Fibroblast of mammary gland (primary cell): ENCODE data around the gene SLC6A7.
A peak's percentile ranks its signal among the peaks of the same experiment; 100 is the strongest.
"Not testable (repeated sequence)": the region's sequence is repeated elsewhere in the genome, so short reads cannot be mapped to it uniquely, and the experiment has no call there.

ENCODE experiments used
- DNase-seq: peaks from one replicate; pipeline ENCODE4 v3.0.0-alpha.2; 2010; ENCODE audit warnings: low read depth
- H3K4me3 ChIP-seq: 2 replicates; pipeline ENCODE4 v1.5.1; 2011; ENCODE audit warnings: low read depth, mild to moderate bottlenecking, low read length, moderate library complexity; ENCODE audit not compliant: control insufficient read depth
- CTCF ChIP-seq: conservative IDR thresholded peaks from 2 replicates; pipeline ENCODE4 v1.5.1; 2011; ENCODE audit warnings: low read depth, low read length, inconsistent platforms; ENCODE audit not compliant: control insufficient read depth, insufficient read depth

SLC6A7 gene

GRCh38 chr5:150227606-150228273, 37.9 kb downstream of the SLC6A7 start:
- DNase-seq: peak; percentile 47
- H3K4me3 ChIP-seq: no peak overlapping the region
- TF ChIP-seq CTCF: no peak

- TF ChIP-seq CTCF: no peak
- DNase-seq: no peak
- no peak overlapping the region for H3K4me3 ChIP-seq
Observed at GRCh38 chr5:150229571-150229970, 39.7 kb downstream of the SLC6A7 start.

- no peak overlapping the region for H3K4me3 ChIP-seq
- DNase-seq: no peak
- TF ChIP-seq CTCF: no peak
Observed at GRCh38 chr5:150230842-150231241, 41.0 kb downstream of the SLC6A7 start.

GRCh38 chr5:150233706-150234105, 43.8 kb downstream of the SLC6A7 start:
- not testable (repeated sequence) for H3K4me3 ChIP-seq, DNase-seq

GRCh38 chr5:150234576-150235499, 45.0 kb downstream of the SLC6A7 start:
- no peak overlapping the region for H3K4me3 ChIP-seq
- no peak for TF ChIP-seq CTCF
- no peak for DNase-seq

GRCh38 chr5:150235500-150235854, 45.6 kb downstream of the SLC6A7 start:
- TF ChIP-seq CTCF: no peak
- no peak for DNase-seq
- H3K4me3 ChIP-seq: no peak overlapping the region

- TF ChIP-seq CTCF: no peak
- H3K4me3 ChIP-seq: no peak overlapping the region
- DNase-seq: no peak
Observed at GRCh38 chr5:150236313-150236712, 46.5 kb downstream of the SLC6A7 start.
